AML-193 (cell line): Measurements from ENCODE around the gene SAMD11.

Experiments used
- DNase-seq, 2 experiments: peaks; one replicate each; lab custom pipeline; 2025; lab: John Stamatoyannopoulos, UW

SAMD11 gene

DNA sequence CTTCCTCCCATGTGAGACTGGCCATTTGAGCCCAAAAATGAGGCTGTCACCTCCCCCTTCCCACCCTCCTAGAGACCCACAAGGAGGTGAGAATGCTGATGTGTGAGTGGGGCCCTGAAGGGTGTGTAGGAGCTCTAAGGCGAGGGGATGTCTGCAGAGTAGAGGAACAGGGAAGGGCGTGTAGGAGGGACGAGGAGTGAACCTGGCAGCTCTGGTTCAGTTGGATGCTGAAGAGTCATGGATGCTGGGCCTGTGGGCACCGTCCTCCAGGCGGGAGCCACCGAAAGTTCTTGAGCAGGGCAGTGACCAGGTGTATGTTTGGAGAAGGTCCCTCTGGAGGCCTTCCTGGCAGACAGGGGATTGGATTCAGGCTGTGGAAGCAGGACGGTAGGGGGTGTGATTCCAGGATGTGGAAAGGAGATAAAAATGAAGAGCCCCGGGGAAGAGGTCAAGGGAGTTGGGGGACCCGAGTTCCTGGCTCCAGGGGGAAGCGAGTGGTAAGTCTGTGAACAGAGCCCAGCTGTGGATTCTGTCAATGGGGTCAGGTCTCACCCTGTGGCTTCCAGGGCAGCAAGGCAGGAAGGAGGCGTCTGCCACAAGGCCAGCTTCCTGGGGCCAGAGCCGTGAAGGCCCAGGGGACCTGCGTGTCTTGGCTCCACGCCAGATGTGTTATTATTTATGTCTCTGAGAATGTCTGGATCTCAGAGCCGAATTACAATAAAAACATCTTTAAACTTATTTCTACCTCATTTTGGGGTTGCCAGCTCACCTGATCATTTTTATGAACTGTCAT is 7.9 kb downstream of the SAMD11 start:
- DNase-seq, result no peak

DNA sequence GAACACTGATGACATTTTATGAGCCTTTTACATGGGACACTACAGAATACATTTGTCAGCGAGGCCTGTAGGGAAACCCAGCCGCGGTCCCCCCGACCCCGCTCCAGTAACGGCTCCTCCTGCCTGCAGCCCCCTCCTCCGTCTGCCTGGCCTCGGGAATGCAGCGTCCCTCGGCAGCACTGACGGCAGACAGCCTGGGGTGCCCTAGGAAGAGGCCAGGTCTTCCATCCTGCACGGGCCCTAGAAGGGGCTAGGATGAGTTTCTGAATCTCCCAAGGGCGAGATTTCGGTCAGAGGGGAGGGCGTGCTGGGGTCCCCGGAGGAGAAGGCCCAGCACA is 8.4 kb downstream of the SAMD11 start:
- no peak for DNase-seq

DNA sequence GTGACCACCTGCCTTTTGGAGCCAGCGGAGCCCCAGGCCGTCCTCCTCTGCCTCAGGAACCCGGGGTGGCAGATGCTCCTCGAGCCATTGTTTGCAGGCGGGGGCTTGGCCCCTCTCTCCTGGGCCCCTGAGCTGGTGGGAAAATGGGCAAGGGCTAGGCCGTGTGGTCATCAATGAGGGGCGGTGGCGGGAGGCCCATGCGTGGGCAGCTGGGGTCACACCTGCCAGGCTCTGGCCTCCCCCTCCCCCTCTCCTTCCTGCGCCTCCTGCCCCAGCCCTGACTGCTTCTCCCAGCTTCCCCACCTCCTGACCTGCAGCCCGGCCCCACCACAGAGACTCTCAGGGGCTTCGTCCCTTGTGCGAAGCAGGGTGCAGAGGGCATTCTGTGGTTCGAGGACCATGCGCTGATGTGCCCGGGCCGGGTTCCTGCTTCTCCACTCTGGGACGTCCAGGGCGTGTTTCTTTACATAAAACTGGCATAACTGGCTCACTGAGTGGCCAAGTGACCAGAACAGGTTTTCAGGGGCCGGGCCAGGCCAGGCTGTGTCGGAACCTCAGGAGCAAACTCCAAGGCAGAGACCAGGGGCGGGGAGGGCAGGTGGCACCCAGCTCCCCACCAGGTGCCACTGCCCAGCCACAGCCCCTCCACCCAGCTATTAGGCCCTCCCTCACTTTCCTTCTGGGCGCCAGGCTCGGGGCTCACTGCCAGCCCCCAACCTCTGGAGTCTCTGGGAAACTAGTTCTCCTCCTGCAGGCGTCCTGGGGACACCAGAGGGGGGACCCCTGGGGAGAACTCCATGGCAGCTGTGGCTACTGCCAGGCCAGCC is 9.3 kb downstream of the SAMD11 start:
- DNase-seq, result no peak

DNA sequence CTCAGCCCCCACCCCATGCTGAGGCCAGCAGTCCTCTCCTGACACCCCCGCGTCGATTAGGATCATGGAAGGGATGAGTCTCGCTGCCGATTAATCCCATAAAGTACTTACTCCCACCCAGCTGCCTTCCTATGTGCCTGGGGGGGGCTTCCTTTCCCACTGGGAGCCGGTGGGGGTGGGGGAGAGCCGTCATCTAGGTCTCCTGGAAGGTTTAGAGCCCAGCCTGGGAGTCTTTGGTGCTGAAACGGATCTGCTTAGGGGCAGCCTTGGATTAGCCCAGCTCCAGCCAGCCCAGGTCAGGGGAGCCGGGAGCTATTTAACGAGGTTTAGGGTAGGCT is 9.8 kb downstream of the SAMD11 start:
- DNase-seq, result no peak

DNA sequence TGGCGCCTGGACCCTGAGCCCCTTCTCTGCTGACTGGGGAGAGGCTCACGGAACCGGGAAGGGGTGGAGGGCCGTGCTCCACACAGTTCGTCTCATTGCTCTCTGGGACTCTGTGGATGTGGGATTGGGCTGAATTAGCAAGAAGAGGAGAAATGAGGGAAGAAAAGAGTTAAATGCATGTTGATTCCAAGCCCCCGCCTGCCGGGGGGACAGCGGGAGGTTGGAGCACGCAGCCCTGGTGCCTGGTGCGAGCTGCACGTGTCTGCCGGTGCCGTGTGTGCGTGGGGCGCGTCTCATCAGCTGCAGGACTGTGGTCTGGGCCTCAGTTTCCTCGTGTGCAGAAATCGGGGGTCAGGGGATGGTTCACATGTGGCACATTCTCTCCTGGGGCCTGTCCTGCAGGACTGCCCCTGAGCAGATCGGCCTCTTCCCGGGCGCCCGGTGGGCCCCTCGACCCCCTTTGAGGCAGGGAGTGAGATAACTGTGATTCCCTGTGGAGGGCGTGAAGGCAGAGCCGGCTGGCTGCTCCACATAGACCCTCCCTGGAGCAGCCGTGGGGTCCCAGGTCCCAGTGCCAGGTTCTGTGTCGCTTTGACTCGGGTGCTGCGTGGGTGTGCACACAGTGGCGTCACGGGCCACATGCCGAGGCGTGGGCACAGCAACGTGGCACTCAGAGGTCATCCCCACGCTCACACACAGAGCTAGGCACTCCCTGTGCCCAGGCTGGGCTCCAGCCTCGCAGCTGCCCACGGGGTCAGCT is 11.4 kb downstream of the SAMD11 start:
- no peak for DNase-seq

DNA sequence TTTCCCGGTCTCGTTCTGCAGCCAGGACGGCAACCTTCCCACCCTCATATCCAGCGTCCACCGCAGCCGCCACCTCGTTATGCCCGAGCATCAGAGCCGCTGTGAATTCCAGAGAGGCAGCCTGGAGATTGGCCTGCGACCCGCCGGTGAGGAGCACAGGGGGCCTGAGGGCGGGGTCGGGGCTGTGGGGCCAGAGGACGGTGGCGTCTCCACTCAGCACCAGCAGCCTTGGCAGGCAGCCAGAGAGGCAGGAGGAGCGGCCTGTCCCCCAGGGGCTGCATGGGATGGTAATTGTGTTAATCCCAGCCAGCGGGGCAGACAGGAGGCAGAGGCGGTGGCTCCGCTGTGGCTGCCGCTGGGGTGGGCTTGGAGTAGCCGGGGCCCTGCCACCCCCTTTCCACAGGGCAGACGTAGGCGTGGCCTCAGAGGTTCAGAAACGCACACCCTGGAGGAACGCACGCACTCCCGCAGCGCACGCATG is 12.1 kb downstream of the SAMD11 start:
- no peak for DNase-seq

DNA sequence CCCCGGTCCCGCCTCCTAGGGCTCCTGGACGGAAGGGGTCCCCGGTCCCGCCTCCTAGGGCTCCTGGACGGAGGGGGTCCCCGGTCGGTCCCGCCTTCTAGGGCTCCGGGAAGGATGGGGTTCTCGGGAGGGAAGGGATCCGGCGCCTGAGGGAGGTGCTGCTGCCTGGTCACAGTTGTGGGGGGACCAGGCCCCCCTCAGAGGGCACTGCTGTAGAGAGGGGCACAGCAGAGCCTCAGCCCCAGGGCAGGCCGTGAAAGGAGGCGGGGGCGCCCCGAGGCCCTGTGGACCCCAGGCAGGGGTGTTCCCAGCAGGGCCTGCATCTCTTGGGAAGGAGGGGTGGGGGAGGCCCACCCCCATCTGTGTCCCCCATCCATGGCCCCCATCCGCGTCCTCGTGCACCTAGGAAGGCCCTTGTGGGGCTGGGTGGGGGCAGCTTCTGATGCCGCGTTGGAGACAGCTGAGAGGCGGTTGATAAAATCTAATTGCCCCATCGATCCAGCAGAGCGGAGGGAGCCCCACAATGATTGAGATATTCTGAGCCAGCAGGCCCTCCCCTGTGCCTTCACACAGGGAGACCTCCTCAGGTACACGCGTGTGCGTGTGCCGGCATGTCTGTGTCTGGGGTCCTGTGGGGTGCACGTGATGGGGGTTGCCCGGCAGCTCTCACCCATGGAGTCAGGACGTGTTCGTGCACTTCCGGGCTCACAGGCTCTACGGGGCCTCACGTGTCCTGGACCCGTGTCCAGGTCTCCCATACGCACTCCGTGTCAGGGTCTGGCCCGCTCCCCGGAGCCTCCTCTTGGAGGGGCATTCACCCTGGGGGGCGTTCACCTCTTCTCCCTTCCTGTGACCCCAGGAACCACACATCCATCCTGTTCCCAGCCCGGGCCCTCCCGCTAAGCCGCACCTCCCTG is 12.9 kb downstream of the SAMD11 start:
- no peak for DNase-seq

DNA sequence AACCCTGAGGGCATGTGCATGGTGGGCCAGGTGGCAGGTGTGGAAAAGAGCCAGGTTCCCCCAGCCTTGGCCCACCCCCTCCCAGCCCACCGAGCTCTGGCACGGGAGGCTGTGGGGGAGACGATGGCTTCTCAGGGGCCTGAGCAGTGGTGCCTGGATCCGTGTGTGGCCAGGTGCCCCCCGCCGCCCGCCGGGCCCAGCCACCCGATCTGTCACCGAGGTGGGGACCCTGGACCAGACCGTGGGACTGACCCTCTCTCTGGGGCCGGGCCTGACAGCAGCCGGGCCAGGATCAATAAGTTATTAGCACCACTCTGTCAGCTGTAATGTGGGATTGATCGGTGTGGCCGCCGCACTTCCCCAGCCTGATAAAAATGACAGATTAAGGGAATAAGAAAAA is 13.8 kb downstream of the SAMD11 start:
- no peak for DNase-seq

DNA sequence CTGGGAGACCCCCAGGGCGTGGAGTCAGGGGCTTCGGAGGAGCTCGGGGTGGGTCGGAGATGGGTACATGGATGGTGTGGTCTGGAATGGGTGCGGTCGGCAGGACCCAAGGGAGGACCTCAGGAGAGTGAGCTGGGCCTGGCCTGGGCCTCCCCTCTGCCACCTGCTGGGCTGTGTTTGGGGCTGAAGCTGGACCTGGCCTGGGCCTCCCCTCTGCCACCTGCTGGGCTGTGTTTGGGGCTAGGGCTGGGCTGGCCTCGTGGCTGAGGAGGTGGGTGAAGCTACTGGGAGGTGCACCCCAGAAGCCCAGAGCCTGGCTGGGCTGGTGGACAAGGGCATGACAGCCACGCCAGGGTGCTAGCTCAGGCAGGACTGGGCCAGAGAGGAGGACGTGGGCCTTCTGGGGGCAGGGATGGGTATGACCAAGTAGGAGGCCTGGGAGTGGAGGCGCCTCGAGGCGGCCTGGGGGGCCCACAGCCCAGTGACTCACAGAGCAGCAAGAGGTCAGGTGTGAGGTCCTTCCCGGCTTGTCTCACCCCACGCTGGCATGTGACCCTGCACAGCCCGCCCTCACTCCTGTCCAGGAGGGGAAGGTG is 14.5 kb downstream of the SAMD11 start:
- DNase-seq, result peak; percentile 14 to 43

DNA sequence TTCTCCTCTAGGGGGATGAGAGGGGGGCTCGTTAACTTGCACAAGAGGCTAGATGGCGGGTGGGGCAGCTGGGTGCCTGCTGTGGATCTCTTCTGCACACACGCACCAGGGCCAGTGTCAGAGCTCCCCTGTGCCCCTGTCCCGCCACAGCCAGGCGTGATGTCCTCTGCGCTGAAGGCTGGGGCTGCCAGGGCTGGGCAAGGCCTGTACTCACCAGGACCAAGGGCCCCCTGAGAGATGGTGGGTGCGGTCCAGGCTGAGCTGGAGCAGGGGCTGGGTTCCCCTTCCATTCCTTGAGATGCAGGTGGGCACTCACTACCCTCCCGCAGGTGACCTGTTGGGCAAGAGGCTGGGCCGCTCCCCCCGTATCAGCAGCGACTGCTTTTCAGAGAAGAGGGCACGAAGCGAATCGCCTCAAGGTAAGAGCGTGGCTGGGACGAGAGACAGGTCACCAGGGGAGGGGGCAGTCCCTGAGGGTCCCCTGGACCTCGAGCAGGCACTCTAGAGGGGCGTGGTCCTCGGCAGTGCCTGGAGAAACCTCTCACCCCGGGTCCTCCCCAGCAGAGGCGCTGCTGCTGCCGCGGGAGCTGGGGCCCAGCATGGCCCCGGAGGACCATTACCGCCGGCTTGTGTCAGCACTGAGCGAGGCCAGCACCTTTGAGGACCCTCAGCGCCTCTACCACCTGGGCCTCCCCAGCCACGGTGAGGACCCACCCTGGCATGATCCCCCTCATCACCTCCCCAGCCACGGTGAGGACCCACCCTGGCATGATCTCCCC is 15.2 kb downstream of the SAMD11 start:
- DNase-seq, result no peak

DNA sequence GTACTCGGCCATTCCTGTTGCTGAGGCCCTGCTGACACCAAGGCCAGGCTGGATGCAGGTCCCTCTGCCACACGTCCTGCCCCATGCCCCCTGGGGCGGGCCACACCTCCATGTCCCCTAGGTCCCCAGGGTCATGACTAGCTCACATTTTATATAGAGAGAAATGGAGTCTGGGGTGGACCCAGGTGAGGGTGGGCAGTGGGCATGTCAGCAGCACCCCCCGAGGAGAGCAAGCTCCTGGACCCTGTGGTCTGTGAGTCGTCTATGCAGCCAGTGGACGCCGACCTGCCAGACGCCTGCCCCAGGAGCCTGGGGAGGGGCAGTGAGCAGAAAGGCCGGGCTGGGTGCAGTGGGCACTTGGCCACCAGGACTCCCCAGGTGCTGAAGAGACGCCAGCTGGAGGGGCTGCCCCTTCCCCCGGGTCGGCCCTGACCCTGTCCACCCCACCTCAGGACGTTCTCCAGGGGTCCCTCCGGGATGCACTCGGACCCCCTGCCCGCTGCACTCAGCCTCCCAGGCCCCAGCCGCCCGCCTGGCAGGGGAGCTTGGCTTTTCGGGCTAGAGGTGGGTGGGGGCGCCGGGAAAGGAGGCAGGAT is 15.9 kb downstream of the SAMD11 start:
- no peak for DNase-seq

DNA sequence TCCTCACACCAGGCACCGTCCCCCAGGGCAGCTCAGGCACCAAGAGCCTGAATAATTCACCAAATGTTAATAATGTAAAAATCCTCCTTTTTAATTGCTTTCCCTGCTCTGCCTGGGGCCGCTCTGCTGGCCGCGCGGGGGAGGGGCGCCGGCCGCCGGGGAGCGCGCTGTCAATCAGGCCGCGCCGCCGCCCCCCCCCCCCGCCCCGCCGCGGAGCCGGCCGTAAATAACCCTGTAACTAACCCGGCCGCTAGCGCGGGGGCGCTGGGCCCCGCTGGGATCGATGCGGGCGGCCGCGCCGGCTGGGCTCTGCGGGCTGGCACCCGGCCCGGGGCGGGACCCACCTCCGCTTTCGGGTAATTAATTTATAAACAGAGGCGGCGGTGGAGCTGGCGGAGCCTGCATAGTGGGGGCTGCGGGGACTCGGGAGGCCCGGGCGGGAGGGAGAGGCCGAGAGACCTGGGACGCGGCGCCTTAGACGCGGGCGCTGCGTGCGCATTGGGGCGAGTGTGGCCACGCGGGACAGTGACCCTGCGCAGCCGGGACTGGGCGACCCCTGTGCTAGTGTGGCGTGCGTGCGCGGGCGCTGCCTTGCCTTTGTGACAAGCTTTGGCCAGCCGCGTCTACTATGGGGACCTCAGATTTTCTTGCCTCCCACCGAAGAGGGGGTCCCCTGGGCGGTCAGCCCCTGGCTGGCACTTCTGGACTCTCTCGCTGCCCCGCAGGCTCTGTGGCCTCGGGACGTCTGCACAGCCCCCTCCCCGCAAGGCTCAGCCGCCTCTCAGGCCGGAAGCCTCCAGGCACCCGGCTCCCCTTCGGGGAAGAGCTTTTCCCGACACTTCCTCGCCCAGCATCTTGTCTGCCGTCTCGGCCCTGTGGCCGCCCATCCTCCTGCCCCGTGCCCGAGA is 16.6 kb downstream of the SAMD11 start:
- no peak for DNase-seq

DNA sequence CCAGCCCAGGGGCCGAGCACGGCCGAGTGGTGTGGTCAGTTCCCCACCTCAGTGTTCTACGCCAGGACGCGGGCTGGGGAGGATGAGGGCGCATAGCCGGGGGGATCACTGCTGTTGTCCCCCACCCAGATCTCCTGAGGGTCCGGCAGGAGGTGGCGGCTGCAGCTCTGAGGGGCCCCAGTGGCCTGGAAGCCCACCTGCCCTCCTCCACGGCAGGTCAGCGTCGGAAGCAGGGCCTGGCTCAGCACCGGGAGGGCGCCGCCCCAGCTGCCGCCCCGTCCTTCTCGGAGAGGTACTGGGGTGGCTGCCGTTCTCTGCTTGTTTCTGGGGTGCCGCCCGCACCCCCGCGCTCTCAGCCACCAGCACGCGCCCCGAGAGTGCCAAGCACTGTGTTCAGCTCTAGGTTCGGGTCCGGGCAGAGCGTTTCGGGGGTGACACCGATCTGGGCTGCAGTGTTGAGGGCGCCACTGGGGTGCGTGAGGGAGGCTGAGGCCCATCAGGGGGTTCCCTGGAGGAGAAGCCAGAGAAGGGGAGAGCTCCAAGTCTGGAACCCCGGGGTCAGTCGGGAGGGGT is 17.4 kb downstream of the SAMD11 start:
- DNase-seq, result no peak

DNA sequence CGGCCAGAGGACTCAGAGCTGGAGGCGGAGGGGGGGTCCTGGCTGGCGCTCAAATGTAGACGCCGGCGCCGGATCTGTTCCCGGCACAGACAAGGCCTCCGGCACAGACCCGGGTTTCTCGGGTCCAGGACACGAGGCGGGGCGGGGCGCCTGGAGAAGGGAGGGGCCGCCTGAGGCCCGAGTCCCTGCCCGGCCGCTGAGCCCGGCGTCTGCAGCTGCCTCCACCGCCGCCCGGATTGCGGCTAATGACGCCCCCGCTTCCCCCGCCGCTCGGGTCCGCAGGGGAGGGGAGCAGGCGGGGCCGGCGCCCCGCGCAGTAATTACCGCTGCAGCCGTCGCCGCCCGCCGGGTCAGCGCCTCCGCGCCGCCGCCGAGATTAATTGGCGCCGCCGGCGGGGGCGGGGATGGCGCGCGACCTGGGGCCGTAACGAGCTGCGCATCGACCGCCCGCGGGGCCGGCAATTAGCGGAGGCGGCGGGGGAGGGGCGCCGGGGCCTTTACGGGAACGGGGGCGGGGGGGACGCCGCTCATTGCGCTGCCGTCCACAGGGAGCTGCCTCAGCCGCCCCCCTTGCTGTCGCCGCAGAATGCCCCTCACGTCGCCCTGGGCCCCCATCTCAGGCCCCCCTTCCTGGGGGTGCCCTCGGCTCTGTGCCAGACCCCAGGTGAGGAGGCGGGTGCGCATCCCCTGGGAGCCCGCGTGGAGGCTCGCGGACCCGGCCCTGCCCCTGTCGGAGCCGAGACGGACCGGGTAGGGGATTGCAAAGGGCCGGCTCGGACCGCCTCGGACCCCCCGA is 18.1 kb downstream of the SAMD11 start:
- DNase-seq, result no peak

DNA sequence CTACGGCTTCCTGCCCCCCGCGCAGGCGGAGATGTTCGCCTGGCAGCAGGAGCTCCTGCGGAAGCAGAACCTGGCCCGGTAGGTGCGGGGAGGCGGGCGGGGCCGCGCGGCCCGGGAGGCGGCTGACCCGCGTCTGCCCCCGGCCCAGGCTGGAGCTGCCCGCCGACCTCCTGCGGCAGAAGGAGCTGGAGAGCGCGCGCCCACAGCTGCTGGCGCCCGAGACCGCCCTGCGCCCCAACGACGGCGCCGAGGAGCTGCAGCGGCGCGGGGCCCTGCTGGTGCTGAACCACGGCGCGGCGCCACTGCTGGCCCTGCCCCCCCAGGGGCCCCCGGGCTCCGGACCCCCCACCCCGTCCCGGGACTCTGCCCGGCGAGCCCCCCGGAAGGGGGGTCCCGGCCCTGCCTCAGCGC is 18.7 kb downstream of the SAMD11 start:
- no peak for DNase-seq

DNA sequence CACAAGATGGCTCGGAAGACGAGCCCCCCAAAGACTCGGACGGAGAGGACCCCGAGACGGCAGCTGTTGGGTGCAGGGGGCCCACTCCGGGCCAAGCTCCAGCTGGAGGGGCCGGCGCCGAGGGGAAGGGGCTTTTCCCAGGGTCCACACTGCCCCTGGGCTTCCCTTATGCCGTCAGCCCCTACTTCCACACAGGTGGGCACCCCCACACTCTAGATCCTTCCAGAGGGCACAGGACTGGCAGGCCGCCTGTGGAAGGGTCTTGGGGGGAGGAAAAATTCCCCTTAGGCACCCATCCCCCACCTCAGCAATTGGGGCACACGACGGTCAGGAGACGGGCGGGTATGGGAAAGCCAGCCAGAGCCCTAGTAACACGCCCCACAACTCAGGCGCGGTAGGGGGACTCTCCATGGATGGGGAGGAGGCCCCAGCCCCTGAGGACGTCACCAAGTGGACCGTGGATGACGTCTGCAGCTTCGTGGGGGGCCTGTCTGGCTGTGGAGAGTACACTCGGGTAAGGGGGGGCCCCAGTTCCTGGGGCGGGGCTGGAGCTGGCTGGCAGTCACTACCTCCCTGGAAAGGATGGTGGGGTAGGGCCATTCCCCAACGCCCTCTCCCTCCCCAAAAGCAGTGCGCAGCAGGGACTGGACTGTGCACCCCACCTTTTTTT is 19.3 kb downstream of the SAMD11 start:
- DNase-seq, result no peak
